ENCODE data around the gene MTSS2. TPM values are rescaled to one million over a fixed set of nuclear protein-coding genes. Genes with fewer than 3 reads are reported as not detected.

MTSS2 gene
- total RNA-seq, 2 donors from 2014 or later = 0.70 to 1.5 TPM

DNA sequence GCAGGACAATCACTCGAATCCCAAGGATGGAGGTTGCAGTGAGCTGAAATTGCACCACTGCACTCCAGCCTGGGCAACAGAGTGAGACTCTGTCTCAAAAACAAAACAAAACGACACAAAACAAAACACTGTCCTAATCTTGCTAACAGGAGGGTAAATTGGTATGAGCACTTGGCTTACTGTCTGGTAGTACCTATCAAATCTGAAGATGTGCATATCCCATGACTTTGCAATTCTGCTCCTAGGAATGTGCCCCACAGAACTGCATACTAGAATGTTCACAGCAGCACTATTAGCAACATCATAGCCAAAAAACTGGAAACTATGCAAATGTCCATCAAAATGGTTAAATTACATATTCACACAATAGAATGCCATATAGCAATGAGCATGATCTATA, 15.7 kb downstream of the MTSS2 start:
- no peak for ATAC-seq
- no peak overlapping the region for H3K27ac Mint-ChIP-seq
- H3K27me3 Mint-ChIP-seq = no peaks in the 10 kb centered on the region
- H3K36me3 Mint-ChIP-seq = no peaks in the 10 kb centered on the region
- no peak for DNase-seq (ENCODE audit: low spot score)
- H3K4me1 Mint-ChIP-seq (ENCODE audit: low read depth in 2 of 2) = no peaks in the 10 kb centered on the region
- H3K9me3 Mint-ChIP-seq = no peaks in the 10 kb centered on the region
- H3K4me3 Mint-ChIP-seq = no peak overlapping the region

DNA sequence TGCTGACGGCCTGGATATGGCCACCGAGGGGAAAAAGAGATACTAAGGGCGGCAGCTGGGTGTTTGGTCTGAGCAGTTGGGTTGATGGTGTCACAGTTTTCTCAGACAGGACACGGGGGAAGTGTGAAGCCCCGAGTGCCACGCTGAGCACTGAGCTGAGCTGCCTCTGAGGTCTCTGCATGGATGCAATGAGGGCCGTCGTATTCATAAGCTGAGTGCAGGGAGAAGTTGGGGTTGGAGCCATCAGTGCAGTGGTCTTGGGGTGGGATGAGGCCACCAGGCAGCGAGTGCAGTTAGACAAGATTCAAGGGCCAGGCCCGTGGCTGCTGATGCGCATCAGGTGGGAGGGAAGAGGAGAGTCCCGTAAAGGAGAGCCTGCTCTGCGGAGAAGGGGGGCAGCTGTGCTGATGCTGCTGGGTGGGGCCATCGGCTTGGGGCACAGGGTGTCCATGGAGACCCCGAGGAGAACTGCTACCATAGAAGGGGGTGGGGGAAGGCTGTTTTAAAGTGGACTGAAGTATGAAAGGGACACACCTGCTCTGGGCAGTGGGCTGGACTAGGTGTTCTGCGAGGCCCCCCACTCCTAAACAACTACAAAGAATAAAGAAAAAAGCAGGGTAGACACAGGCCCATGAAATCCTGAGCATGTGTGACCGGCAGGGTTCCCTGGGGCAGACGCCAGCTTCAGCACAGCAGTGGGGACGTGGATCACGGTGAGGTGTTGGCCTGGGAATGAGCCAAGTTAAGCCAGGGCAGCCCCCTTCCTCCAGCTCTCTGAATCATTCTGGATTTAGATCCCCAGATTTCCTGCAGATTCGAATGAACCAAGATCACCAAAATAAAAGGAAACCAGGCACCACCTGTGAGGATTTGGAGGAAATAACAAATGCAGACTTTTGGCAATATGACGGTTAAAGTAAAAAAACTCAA, 19.8 kb downstream of the MTSS2 start:
- Mint-ChIP-seq H3K27ac (no peak overlapping the region), H3K9me3 (no peaks in the 10 kb centered on the region), H3K4me3 (no peak overlapping the region), H3K4me1 (ENCODE audit: low read depth in 2 of 2) (no peaks in the 10 kb centered on the region), H3K36me3 (no peaks in the 10 kb centered on the region), H3K27me3 (no peaks in the 10 kb centered on the region)
- no peak for DNase-seq (ENCODE audit: low spot score)
- no peak for ATAC-seq

DNA sequence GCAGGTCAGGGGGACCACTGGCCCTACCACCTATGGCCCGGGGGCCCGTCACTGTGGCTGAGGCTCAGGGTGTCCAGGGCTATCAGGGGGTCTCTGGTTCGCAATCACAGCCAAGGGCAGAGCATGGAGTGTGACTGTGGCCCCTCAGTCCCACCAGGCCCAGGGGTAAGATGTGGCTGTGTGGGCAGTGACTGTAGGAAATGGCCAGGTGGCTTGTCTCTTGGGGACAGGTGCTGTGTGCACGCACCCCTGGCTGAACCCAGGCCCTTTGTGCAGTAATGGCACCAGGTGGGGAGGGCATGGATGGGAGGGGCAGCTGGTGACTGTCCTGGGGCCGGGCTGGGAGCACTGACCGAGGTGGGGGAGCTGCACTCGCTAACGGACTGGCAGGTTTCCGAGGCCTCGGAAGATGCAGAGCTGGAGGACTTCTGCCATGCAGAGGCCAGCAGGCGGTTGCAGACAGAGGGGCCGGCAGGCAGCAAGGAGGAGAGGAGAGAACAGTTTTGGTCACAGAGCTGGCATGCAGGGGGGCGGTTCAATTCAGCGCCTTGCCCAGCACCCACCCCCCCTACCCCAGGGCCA, 20.6 kb downstream of the MTSS2 start:
- ATAC-seq = peak; percentile 3 to 25
- Mint-ChIP-seq H3K27ac (no peak overlapping the region), H3K4me3 (no peak overlapping the region), H3K9me3 (no peaks in the 10 kb centered on the region), H3K27me3 (no peaks in the 10 kb centered on the region), H3K36me3 (no peaks in the 10 kb centered on the region), H3K4me1 (ENCODE audit: low read depth in 2 of 2) (no peaks in the 10 kb centered on the region)
- DNase-seq (ENCODE audit: low spot score) = no peak

DNA sequence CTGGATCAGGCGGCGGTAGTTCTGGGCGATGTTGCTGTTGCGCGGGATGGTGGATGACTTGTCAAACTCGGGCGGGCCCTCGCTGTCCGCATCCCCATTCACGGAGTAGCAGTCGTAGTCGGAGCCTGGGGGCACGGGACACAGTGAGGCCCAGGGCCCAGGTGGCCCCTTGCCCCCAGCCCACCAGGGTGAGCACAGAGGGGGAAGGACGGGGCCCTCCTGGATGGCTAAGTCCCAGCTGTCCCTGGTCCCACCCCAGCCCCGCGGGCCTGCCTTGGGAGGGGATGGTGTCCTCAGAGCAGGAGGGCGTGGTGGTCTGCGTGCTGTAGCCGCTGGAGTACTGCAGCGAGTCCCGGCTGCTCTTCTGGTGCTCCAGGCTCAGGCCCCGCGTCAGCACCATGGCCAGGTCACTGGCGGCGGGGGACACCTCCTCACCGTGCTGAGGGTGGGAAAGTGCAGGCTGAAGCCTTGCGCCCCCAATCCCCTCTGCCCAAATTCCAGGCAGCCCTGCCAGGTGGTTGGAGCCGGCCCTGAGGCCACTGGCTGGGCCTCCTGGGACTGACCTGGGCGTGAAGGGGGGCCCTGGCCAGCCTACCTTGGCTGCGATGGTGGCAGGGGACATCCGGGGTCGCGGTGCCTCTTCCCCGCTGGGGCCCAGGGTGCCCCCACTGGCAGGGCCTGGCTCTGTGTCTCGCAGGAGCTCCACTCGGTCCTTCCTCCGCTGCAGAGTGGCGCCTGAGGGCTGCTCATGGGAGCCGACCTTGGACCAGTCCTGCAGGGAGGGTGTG, 21.3 kb downstream of the MTSS2 start:
- no peak for DNase-seq (ENCODE audit: low spot score)
- no peaks in the 10 kb centered on the region for H3K9me3 Mint-ChIP-seq
- no peaks in the 10 kb centered on the region for H3K4me1 Mint-ChIP-seq (ENCODE audit: low read depth in 2 of 2)
- H3K4me3 Mint-ChIP-seq = no peak overlapping the region
- ATAC-seq = peak in 1 of 2 donors; percentile 55
- no peak overlapping the region for H3K27ac Mint-ChIP-seq
- no peaks in the 10 kb centered on the region for H3K27me3 Mint-ChIP-seq
- no peaks in the 10 kb centered on the region for H3K36me3 Mint-ChIP-seq

DNA sequence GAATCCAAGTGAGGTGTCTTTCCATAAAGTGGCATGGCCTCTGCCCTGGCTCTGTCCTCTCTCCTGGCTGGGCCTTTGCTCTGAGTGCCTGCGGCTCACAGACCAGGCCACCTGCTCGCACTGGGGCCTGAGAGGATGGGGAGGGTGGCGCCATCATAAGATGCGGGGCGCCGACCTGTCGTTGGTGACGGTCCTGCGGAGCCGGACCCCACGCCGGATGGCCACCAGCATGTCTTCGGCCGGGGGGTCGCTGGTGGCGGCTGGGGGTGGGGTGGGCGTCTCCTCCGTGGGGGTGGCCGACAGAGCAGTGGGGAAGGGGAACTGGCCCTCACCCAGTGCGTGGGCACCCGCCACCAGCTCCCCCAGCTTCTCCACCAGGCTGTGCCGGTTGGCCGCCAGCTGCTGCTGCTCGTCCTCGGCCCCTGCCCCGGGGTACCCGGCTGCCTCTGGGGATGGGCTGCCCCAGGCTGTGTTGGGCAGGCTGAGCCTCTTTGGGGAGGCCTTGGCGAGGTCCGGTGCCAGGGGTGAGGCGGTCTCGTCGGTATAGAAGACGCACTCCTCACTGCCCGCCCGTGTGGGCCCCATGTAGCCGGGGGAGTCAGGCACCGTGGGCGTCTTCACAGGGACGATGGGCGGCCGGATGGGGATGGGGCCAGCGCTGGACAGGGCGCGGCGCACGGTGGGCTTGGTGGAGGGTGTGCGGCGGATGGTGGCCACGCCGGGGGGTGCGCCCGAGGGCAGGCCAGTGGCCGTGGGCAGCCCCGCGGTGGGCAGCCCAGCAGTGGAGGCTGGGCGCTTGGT, 22.1 kb downstream of the MTSS2 start:
- Mint-ChIP-seq H3K27me3 (no peaks in the 10 kb centered on the region), H3K4me3 (no peak overlapping the region), H3K9me3 (no peaks in the 10 kb centered on the region), H3K4me1 (ENCODE audit: low read depth in 2 of 2) (no peaks in the 10 kb centered on the region), H3K36me3 (no peaks in the 10 kb centered on the region), H3K27ac (no peak overlapping the region)
- DNase-seq (ENCODE audit: low spot score) = no peak
- peak; percentile 21 to 41 for ATAC-seq

DNA sequence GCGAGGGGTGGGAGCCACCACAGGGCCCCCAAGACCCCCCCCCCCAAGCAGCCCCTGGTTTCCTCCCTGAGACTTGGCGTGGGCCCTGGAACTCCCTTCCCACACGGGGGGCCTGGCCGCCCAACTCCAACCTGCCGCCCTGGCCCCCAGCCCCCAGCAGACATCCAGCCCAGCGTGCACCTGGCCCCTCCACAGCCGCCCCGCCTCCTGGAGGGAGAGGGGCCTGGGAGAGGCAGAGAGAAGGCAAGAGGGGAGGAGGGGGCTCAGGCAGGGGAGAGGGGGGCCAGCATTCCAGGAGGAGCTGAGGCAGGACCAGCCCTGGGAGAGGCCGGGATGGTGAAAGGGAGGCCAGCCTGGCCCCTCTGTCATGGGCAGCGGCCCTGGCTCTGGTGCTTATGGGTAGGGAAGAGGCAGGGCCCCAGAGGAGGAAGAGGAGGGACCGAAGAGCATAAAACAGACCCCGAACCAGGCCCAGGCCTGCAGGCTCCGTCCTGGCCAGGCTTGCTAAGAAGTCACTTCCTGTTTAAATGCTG, 22.8 kb downstream of the MTSS2 start:
- Mint-ChIP-seq H3K4me1 (ENCODE audit: low read depth in 2 of 2) (no peaks in the 10 kb centered on the region), H3K4me3 (no peak overlapping the region), H3K27me3 (no peaks in the 10 kb centered on the region), H3K27ac (no peak overlapping the region), H3K9me3 (no peaks in the 10 kb centered on the region), H3K36me3 (no peaks in the 10 kb centered on the region)
- DNase-seq (ENCODE audit: low spot score) (no peak), ATAC-seq (no peak)

DNA sequence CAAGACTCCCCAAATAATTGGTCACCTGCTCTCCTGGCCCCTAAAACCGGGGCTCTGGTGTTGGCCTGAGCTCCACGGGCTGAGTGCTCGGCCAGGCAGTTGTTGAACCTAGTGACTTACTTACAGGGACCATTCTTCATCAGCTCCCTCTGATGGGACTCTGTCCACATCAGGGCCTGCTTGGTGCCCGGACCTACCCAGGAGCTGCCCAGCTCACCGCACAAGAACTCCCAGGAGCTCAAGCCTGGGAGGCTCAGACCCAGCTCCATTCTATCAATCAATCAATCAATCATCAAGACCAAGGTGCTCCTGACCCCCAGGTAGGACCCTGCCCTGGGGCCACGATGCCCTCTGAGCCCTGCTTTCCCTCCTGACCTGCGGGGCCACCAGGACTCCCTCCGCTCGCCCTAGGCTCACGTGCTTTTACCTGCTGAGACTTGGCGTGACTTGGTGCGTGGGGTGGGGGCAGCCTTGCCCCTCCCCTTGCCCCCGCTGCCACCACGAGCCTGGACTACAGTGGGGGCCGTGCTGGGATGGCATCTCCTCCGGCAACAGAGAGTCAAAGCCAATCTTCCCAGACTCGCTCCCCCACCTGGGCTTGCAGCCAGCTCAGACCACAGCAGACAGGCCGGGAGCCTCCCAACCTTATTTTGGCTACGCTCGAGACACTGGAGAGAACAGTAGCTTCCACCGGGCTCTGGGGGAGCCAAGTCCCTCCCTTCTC, 23.8 kb downstream of the MTSS2 start:
- no peak overlapping the region for H3K27ac Mint-ChIP-seq
- H3K4me1 Mint-ChIP-seq (ENCODE audit: low read depth in 2 of 2) = no peaks in the 10 kb centered on the region
- H3K9me3 Mint-ChIP-seq = no peaks in the 10 kb centered on the region
- DNase-seq (ENCODE audit: low spot score) (no peak), ATAC-seq (no peak)
- no peaks in the 10 kb centered on the region for H3K27me3 Mint-ChIP-seq
- no peak overlapping the region for H3K4me3 Mint-ChIP-seq
- H3K36me3 Mint-ChIP-seq = no peaks in the 10 kb centered on the region

DNA sequence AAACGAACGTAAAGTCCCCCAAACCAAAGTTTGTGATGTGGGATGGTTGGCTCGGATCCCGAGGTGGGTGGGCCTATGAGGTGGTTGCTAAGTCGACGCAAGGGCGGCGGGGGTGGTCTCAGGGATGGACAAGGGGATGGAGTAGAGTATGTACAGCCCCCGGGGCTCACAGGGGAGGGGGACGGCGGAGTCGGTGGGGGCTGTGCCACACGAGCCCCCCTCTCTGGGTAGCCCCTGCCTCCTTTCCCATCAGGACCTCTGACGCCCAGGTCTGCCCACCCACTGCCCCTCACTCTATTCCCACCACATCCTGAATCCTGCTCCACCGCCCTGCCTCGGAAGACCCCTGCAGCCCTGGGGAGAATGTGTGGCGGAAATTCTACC, 24.3 kb downstream of the MTSS2 start:
- DNase-seq (ENCODE audit: low spot score) (no peak), ATAC-seq (no peak)
- H3K9me3 Mint-ChIP-seq = no peaks in the 10 kb centered on the region
- H3K36me3 Mint-ChIP-seq = no peaks in the 10 kb centered on the region
- no peaks in the 10 kb centered on the region for H3K4me1 Mint-ChIP-seq (ENCODE audit: low read depth in 2 of 2)
- no peak overlapping the region for H3K4me3 Mint-ChIP-seq
- H3K27me3 Mint-ChIP-seq = no peaks in the 10 kb centered on the region
- no peak overlapping the region for H3K27ac Mint-ChIP-seq

DNA sequence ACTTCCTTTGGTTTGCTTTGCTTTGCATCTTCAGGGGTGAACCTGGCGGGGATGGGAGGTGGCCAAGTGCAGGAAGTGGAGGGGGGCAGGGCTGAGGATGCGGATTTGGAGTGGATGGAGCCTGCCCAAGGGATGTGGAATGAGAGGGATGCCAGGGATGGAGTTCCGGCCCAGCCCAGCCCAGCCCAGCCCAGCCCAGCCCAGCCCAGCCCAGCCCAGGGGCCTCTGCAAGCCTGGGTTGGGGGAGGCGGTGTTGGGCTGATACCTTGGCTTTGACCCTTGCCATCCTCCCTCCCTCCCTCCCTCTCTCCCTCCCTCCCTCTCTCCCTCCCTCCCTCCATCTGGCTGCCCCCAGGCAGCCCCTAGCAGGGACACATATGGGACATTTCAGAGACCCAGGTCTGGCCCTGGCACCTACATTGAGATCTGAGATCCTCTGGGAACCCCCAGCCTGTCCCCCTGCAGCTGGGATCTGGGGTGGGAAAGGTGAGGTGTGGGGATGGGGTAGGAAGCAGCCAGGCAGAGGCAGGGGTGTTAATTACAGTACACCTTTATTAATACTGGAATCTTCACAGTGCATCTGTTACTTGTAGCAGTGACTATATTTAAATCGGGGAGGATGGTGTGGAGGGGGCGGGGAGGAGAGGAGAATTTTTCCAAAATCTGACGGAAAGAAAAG, 25.0 kb downstream of the MTSS2 start:
- DNase-seq (ENCODE audit: low spot score) = no peak
- no peaks in the 10 kb centered on the region for H3K9me3 Mint-ChIP-seq
- H3K4me3 Mint-ChIP-seq = no peak overlapping the region
- H3K27me3 Mint-ChIP-seq = no peaks in the 10 kb centered on the region
- no peaks in the 10 kb centered on the region for H3K36me3 Mint-ChIP-seq
- no peak for ATAC-seq
- no peak overlapping the region for H3K27ac Mint-ChIP-seq
- no peaks in the 10 kb centered on the region for H3K4me1 Mint-ChIP-seq (ENCODE audit: low read depth in 2 of 2)

DNA sequence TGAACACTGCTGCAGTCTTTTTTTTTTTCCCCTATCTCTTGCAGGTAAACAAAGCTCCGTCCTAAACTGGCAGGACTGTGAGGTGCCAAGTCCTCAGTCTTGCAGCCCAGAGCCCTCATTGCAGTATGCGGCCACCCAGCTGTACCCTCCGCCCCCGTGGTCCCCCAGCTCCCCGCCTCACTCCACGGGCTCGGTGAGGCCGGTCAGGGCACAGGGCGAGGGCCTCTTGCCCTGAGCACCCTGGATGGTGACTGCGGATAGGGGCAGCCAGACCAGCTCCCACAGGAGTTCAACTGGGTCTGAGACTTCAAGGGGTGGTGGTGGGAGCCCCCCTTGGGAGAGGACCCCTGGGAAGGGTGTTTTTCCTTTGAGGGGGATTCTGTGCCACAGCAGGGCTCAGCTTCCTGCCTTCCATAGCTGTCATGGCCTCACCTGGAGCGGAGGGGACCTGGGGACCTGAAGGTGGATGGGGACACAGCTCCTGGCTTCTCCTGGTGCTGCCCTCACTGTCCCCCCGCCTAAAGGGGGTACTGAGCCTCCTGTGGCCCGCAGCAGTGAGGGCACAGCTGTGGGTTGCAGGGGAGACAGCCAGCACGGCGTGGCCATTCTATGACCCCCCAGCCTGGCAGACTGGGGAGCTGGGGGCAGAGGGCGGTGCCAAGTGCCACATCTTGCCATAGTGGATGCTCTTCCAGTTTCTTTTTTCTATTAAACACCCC, 25.7 kb downstream of the MTSS2 start:
- no peaks in the 10 kb centered on the region for H3K36me3 Mint-ChIP-seq

DNA sequence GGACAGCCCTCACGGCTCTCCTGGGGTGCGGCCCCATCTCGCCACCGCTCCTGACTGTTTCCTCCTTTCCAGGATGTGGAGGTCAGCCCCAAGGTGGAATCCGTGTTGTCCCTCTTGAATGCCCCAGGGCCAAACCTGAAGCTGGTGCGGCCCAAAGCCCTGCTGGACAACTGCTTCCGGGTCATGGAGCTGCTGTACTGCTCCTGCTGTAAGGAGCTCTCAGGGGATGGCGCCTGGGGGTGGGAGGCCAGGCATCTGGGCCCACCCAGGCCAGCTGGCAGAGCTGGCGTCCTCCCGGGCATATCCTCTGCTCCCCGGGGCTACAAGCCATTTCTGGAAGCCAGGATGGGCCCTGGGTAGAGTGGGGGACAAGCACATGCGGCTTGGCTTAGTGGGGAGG, 26.3 kb downstream of the MTSS2 start:
- no peak for DNase-seq (ENCODE audit: low spot score)
- no peaks in the 10 kb centered on the region for H3K4me1 Mint-ChIP-seq (ENCODE audit: low read depth in 2 of 2)
- no peak overlapping the region for H3K27ac Mint-ChIP-seq
- H3K36me3 Mint-ChIP-seq = no peaks in the 10 kb centered on the region
- no peak overlapping the region for H3K4me3 Mint-ChIP-seq
- no peak for ATAC-seq
- no peaks in the 10 kb centered on the region for H3K27me3 Mint-ChIP-seq
- H3K9me3 Mint-ChIP-seq = no peaks in the 10 kb centered on the region

More for the DNA sequence above, 25.7 kb downstream of the MTSS2 start:
- H3K4me3 Mint-ChIP-seq = no peak overlapping the region
- no peak for DNase-seq (ENCODE audit: low spot score)
- H3K9me3 Mint-ChIP-seq = no peaks in the 10 kb centered on the region
- no peak for ATAC-seq
- H3K27me3 Mint-ChIP-seq = no peaks in the 10 kb centered on the region
- H3K4me1 Mint-ChIP-seq (ENCODE audit: low read depth in 2 of 2) = no peaks in the 10 kb centered on the region
- H3K27ac Mint-ChIP-seq = no peak overlapping the region

DNA sequence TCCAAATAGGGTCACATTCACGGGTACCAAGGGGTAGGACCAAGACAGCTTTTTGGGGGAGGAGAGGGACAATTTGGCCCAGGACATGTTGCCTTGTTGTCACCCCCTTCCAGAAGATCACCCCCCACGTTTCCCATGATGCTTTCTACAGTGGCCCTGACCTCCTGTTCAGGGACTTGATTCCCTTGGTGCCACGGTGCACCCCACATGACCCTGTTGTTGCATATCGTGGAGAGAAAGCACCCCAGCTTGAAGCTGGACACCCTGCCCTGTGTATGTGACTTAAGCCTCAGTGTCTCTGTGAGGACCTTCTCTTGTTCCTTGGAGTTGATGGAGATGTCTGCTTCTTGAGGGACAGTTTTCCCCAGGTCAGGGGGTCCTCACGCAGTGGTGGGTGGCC, 26.9 kb downstream of the MTSS2 start:
- Mint-ChIP-seq H3K36me3 (no peaks in the 10 kb centered on the region), H3K27me3 (no peaks in the 10 kb centered on the region), H3K4me3 (no peak overlapping the region), H3K4me1 (ENCODE audit: low read depth in 2 of 2) (peaks cover under 1 to 1% of the 10 kb centered on the region in 2 donors), H3K9me3 (no peaks in the 10 kb centered on the region), H3K27ac (no peak overlapping the region)
- DNase-seq (ENCODE audit: low spot score) = no peak
- ATAC-seq = no peak

All from natural killer cell treated with Interleukin-12 subunit alpha and Interleukin-12 subunit beta and Interleukin-15 and Interleukin-18, amount 100 ng/mL, for 72 hours (primary cell).